ENCODE results near the gene PAFAH1B2.

DNA sequence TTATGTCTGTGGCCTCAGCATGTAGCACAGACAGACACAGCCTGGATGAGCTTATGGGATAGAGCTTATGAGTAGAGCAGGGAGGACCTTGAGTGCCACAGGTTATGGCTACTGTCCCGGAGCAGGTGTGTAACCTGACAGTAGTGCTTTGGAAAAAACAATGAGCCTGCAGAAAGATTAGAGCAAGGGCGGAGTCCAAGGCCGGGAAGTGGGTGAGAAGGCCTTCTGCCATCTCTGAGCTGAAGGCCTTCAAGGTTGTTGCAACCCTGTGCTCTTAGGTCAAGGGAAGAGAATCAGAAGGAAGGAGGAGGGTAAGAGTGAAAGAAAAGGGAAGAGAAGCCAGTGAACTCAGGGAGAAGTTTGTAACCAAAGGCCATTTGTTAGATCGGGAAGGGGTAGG, 51.2 kb downstream of the PAFAH1B2 start:
- TF ChIP-seq POLR2AphosphoS5 (IDR thresholded peaks at IDR 0.05): no peak
- no peak for TF ChIP-seq CTCF (IDR thresholded peaks at IDR 0.05 in 8 of 11, conservative IDR thresholded peaks at IDR 0.05 in 3 of 11)
- TF ChIP-seq POLR2A (IDR thresholded peaks at IDR 0.05): no peak
